Activated naive CD8-positive, alpha-beta T cell treated with anti-CD3 and anti-CD28 coated beads, Interleukin-2, amount 10 ng/mL, durations not matched to agents 7 days and 5 days (primary cell): ENCODE data around the gene TBC1D14. TPM values are rescaled to one million over a fixed set of nuclear protein-coding genes. Genes with fewer than 3 reads are reported as not detected.
A peak's percentile ranks its signal among the peaks of the same experiment; 100 is the strongest.

Experiments used
- ATAC-seq: fragments of 150-1000 bp; cut with Tn5 transposase; one replicate; pipeline ENCODE4 v1.10.0; 2021; ENCODE audit warnings: low read depth, moderate library complexity
- POLR2A ChIA-PET: fragments of 350-600 bp; sonication (Branson Sonifier 250); formaldehyde crosslinking; loops from one replicate; lab custom pipeline; 2021; ENCODE audit warnings: antibody characterized with exemption; lab: Charles Lee
- DNase-seq: peaks from one replicate; pipeline ENCODE4 v3.0.0; 2021
- H3K27ac Mint-ChIP-seq: one replicate; pipeline ENCODE4 v1.8.0; 2022; ENCODE audit warnings: mild to moderate bottlenecking, mixed read lengths
- H3K27me3 Mint-ChIP-seq: one replicate; pipeline ENCODE4 v1.8.0; 2022; ENCODE audit warnings: mild to moderate bottlenecking, moderate library complexity, mixed read lengths
- H3K36me3 Mint-ChIP-seq: one replicate; pipeline ENCODE4 v1.8.0; 2021; ENCODE audit warnings: mild to moderate bottlenecking, mixed read lengths
- H3K4me1 Mint-ChIP-seq: one replicate; pipeline ENCODE4 v1.8.0; 2021; ENCODE audit warnings: mixed read lengths
- H3K4me3 Mint-ChIP-seq: one replicate; pipeline ENCODE4 v1.8.0; 2022; ENCODE audit warnings: mild to moderate bottlenecking, moderate library complexity, mixed read lengths
- H3K9me3 Mint-ChIP-seq: one replicate; pipeline ENCODE4 v1.8.0; 2021; ENCODE audit warnings: mixed read lengths
- total RNA-seq, 2 experiments: library from RNA; stranded (reverse); gene quantifications; one replicate each; pipeline ENCODE4 v1.2.3, GENCODE V29; 2021

TBC1D14 gene
- total RNA-seq, 2 experiments from 2014 or later, result 44.5 to 52.3 TPM

GRCh38 chr4:6929812-6930464, 20.3 kb downstream of the TBC1D14 start:
- Mint-ChIP-seq H3K36me3 (peaks cover 41% of the 10 kb centered on the region), H3K9me3 (peaks cover 2% of the 10 kb centered on the region), H3K4me1 (peaks cover 49% of the 10 kb centered on the region), H3K27me3 (no peaks in the 10 kb centered on the region), H3K4me3 (no peak overlapping the region), H3K27ac (peak overlapping the region; percentile 6)
- no peak for ATAC-seq
- DNase-seq, result no peak
- POLR2A ChIA-PET, result no interaction called here

GRCh38 chr4:6932475-6932874, 22.8 kb downstream of the TBC1D14 start:
- POLR2A ChIA-PET, result no interaction called here
- peaks cover 2% of the 10 kb centered on the region for H3K9me3 Mint-ChIP-seq
- DNase-seq (no peak), ATAC-seq (no peak)
- peaks cover 24% of the 10 kb centered on the region for H3K4me1 Mint-ChIP-seq
- H3K27ac Mint-ChIP-seq, result no peak overlapping the region
- H3K27me3 Mint-ChIP-seq, result no peaks in the 10 kb centered on the region
- H3K4me3 Mint-ChIP-seq, result no peak overlapping the region
- peaks cover 32% of the 10 kb centered on the region for H3K36me3 Mint-ChIP-seq

GRCh38 chr4:6932918-6933317, 23.3 kb downstream of the TBC1D14 start:
- POLR2A ChIA-PET, result no interaction called here
- no peak for DNase-seq
- H3K36me3 Mint-ChIP-seq, result peaks cover 33% of the 10 kb centered on the region
- no peak overlapping the region for H3K27ac Mint-ChIP-seq
- no peak overlapping the region for H3K4me3 Mint-ChIP-seq
- ATAC-seq, result no peak
- H3K9me3 Mint-ChIP-seq, result peaks cover 2% of the 10 kb centered on the region
- H3K4me1 Mint-ChIP-seq, result peaks cover 21% of the 10 kb centered on the region
- H3K27me3 Mint-ChIP-seq, result no peaks in the 10 kb centered on the region

- no peak for DNase-seq
- no peak for ATAC-seq
- POLR2A ChIA-PET, result no interaction called here
- peaks cover 2% of the 10 kb centered on the region for H3K9me3 Mint-ChIP-seq
- H3K27ac Mint-ChIP-seq, result peak overlapping the region; percentile 30
- peaks cover 16% of the 10 kb centered on the region for H3K4me1 Mint-ChIP-seq
- peaks cover 32% of the 10 kb centered on the region for H3K36me3 Mint-ChIP-seq
- no peaks in the 10 kb centered on the region for H3K27me3 Mint-ChIP-seq
- H3K4me3 Mint-ChIP-seq, result no peak overlapping the region
Observed at GRCh38 chr4:6933691-6934430, 24.2 kb downstream of the TBC1D14 start.

GRCh38 chr4:6935965-6936364, 26.3 kb downstream of the TBC1D14 start:
- Mint-ChIP-seq H3K4me1 (peaks cover 23% of the 10 kb centered on the region), H3K9me3 (peaks cover 2% of the 10 kb centered on the region), H3K27me3 (no peaks in the 10 kb centered on the region), H3K36me3 (peaks cover 30% of the 10 kb centered on the region), H3K4me3 (no peak overlapping the region), H3K27ac (no peak overlapping the region)
- DNase-seq, result no peak
- POLR2A ChIA-PET, result interaction anchor here (1.1 kb wide), 1 partner anchor 11 kb away, joined by 3 read pairs; no protein-coding TSS in a partner anchor
- ATAC-seq, result no peak

- no peak overlapping the region for H3K4me3 Mint-ChIP-seq
- no peaks in the 10 kb centered on the region for H3K27me3 Mint-ChIP-seq
- ATAC-seq (no peak), DNase-seq (no peak)
- no peak overlapping the region for H3K27ac Mint-ChIP-seq
- peaks cover 22% of the 10 kb centered on the region for H3K36me3 Mint-ChIP-seq
- H3K9me3 Mint-ChIP-seq, result peaks cover 2% of the 10 kb centered on the region
- H3K4me1 Mint-ChIP-seq, result peaks cover 31% of the 10 kb centered on the region
- POLR2A ChIA-PET, result interaction anchor here (1.1 kb wide), 1 partner anchor 10 kb away, joined by 3 read pairs; no protein-coding TSS in a partner anchor
Observed at GRCh38 chr4:6937201-6937600, 27.6 kb downstream of the TBC1D14 start.

- no peak for ATAC-seq
- no peak for DNase-seq
- peaks cover 2% of the 10 kb centered on the region for H3K9me3 Mint-ChIP-seq
- no peaks in the 10 kb centered on the region for H3K27me3 Mint-ChIP-seq
- peaks cover 19% of the 10 kb centered on the region for H3K36me3 Mint-ChIP-seq
- H3K4me1 Mint-ChIP-seq, result peaks cover 37% of the 10 kb centered on the region
- POLR2A ChIA-PET, result interaction anchor here (1.3 kb wide), 1 partner anchor 12 kb away, joined by 4 read pairs; no protein-coding TSS in a partner anchor
- H3K27ac Mint-ChIP-seq, result no peak overlapping the region
- no peak overlapping the region for H3K4me3 Mint-ChIP-seq
Observed at GRCh38 chr4:6937754-6938153, 28.1 kb downstream of the TBC1D14 start.

- ATAC-seq (no peak), DNase-seq (no peak)
- Mint-ChIP-seq H3K27ac (no peak overlapping the region), H3K4me1 (peaks cover 41% of the 10 kb centered on the region), H3K36me3 (peaks cover 18% of the 10 kb centered on the region), H3K27me3 (no peaks in the 10 kb centered on the region), H3K9me3 (peaks cover 2% of the 10 kb centered on the region), H3K4me3 (no peak overlapping the region)
- POLR2A ChIA-PET, result interaction anchor here (1.3 kb wide), 1 partner anchor 12 kb away, joined by 4 read pairs; no protein-coding TSS in a partner anchor
Observed at GRCh38 chr4:6938237-6938636, 28.6 kb downstream of the TBC1D14 start.

- Mint-ChIP-seq H3K4me3 (no peak overlapping the region), H3K4me1 (peaks cover 39% of the 10 kb centered on the region), H3K9me3 (peaks cover under 1% of the 10 kb centered on the region), H3K27me3 (no peaks in the 10 kb centered on the region), H3K36me3 (peaks cover 13% of the 10 kb centered on the region), H3K27ac (no peak overlapping the region)
- ATAC-seq (no peak), DNase-seq (no peak)
- POLR2A ChIA-PET, result interaction anchor here (1.3 kb wide), 1 partner anchor 13 kb away, joined by 4 read pairs; no protein-coding TSS in a partner anchor
Observed at GRCh38 chr4:6938647-6939271, 29.1 kb downstream of the TBC1D14 start.

GRCh38 chr4:6939761-6940743, 30.4 kb downstream of the TBC1D14 start:
- peak overlapping the region; percentile 13 for H3K4me3 Mint-ChIP-seq
- POLR2A ChIA-PET, result interaction anchor here (0.8 kb wide), 1 partner anchor 128 kb away, joined by 3 read pairs; the partner anchor contains the start of gene GRPEL1
- peaks cover 13% of the 10 kb centered on the region for H3K36me3 Mint-ChIP-seq

GRCh38 chr4:6940744-6941137, 31.1 kb downstream of the TBC1D14 start:
- POLR2A ChIA-PET, result interaction anchor here (0.8 kb wide), 1 partner anchor 127 kb away, joined by 3 read pairs; the partner anchor contains the start of gene GRPEL1
- ATAC-seq, result no peak
- Mint-ChIP-seq H3K27ac (peak overlapping the region; percentile 76), H3K27me3 (no peaks in the 10 kb centered on the region), H3K4me1 (peaks cover 40% of the 10 kb centered on the region), H3K36me3 (peaks cover 12% of the 10 kb centered on the region), H3K9me3 (no peaks in the 10 kb centered on the region), H3K4me3 (peak overlapping the region; percentile 33)
- DNase-seq, result no peak

More at GRCh38 chr4:6939761-6940743, 30.4 kb downstream of the TBC1D14 start:
- no peak for ATAC-seq
- H3K27me3 Mint-ChIP-seq, result no peaks in the 10 kb centered on the region
- DNase-seq, result no peak
- H3K4me1 Mint-ChIP-seq, result peaks cover 40% of the 10 kb centered on the region
- H3K27ac Mint-ChIP-seq, result peak overlapping the region; percentile 76
- no peaks in the 10 kb centered on the region for H3K9me3 Mint-ChIP-seq

- Mint-ChIP-seq H3K4me3 (peak overlapping the region; percentile 40), H3K9me3 (no peaks in the 10 kb centered on the region), H3K27me3 (no peaks in the 10 kb centered on the region), H3K4me1 (peaks cover 39% of the 10 kb centered on the region), H3K36me3 (peaks cover 10% of the 10 kb centered on the region), H3K27ac (peak overlapping the region; percentile 63)
- no peak for ATAC-seq
- DNase-seq, result no peak
- POLR2A ChIA-PET, result interaction anchor here (1.0 to 2.5 kb wide), 5 partner anchors 11 to 42 kb away, joined by 3 to 10 read pairs (median 6); partner anchors contain the start of gene TBC1D14
Observed at GRCh38 chr4:6941796-6942195, 32.2 kb downstream of the TBC1D14 start.
